HCT116 (cell line): ENCODE results near the gene COX4I2. TPM values are rescaled to one million over a fixed set of nuclear protein-coding genes. Genes with fewer than 3 reads are reported as not detected.

Source experiments
- ATAC-seq: fragments of 200-7000 bp; cut with Tn5 transposase; 2 replicates; pipeline ENCODE4 v1.9.1; 2020; ENCODE audit warnings: mild to moderate bottlenecking, moderate library complexity
- BruUV-seq: library from RNA; stranded (reverse); fragments of 400-500 nt; replicated peaks from 2 replicates; lab custom pipeline; 2021; lab: Mats Ljungman, UMichigan
- CTCF ChIA-PET: fragments of 300-600 bp; sonication (Branson Sonifier 250); formaldehyde crosslinking; loops from one replicate; lab custom pipeline; 2021; ENCODE audit warnings: antibody characterized with exemption; lab: Charles Lee
- POLR2A ChIA-PET: fragments of 300-600, 350-600 bp; sonication (Branson Sonifier 250); formaldehyde crosslinking; loops from one replicate; lab custom pipeline; 2021; ENCODE audit warnings: antibody characterized with exemption; lab: Charles Lee
- RAD21 ChIA-PET, 2 experiments: fragments of 300-600 bp; sonication (Branson Sonifier 250); formaldehyde crosslinking; loops; one replicate each; lab custom pipeline; 2023; ENCODE audit warnings: low total read pairs in 2 of 2; ENCODE audit not compliant: uncharacterized antibody in 2 of 2, unreplicated experiment in 2 of 2, low non-redundant PET in 1 of 2; lab: Charles Lee
- DNase-seq: peaks from one replicate; pipeline ENCODE4 v3.0.0-alpha.2; 2010; ENCODE audit warnings: low read depth, low spot score
- H2AFZ ChIP-seq: fragments of 200-600 bp; shearing (Covaris generic), sonication (generic); 2 replicates; pipeline ENCODE4 v1.6.1; 2017; ENCODE audit warnings: low read depth, mixed run types, mixed read lengths, antibody characterized with exemption, low read length; ENCODE audit not compliant: poor library complexity, severe bottlenecking
- H3K27ac ChIP-seq: 2 replicates; pipeline ENCODE4 v1.5.1; 2012; ENCODE audit warnings: low read depth, low read length
- H3K27me3 ChIP-seq: fragments of 200-600 bp; sonication (generic); 2 replicates; pipeline ENCODE4 v1.6.1; 2016; ENCODE audit warnings: mixed run types, low read length, mixed read lengths; ENCODE audit not compliant: insufficient read depth
- H3K36me3 ChIP-seq, 2 experiments: fragments of 200-500 bp in 1 of 2; fragments of 200-600 bp in 1 of 2; sonication (Bioruptor generic) in 1 of 2; sonication (generic) in 1 of 2; 2 replicates each; pipeline versions ENCODE4 v1.5.1 to v1.6.1; 2014 to 2016; ENCODE audit warnings: low read length in 2 of 2, inconsistent platforms in 1 of 2, mixed read lengths in 1 of 2, mixed run types in 1 of 2; ENCODE audit not compliant: insufficient read depth in 2 of 2, control insufficient read depth in 1 of 2
- H3K4me1 ChIP-seq, 2 experiments: fragments of 200-600 bp in 1 of 2; sonication (generic) in 1 of 2; 2 replicates each; pipeline versions ENCODE4 v1.5.1 to v1.6.1; 2012 to 2017; ENCODE audit warnings: low read length in 2 of 2, inconsistent platforms in 1 of 2, mild to moderate bottlenecking in 1 of 2, mixed read lengths in 1 of 2, mixed run types in 1 of 2, moderate library complexity in 1 of 2; ENCODE audit not compliant: insufficient read depth in 2 of 2, control insufficient read depth in 1 of 2
- H3K4me2 ChIP-seq: fragments of 200-600 bp; sonication (generic); 2 replicates; pipeline ENCODE4 v1.6.1; 2017; ENCODE audit warnings: mixed run types, low read length, mixed read lengths
- H3K4me3 ChIP-seq, 2 experiments: fragments of 200-600 bp in 1 of 2; sonication (generic) in 1 of 2; replicated peaks in 1 of 2; 2 replicates each; pipeline ENCODE4 v1.5.1; 2011 to 2016; ENCODE audit warnings: low read length in 2 of 2, control low read depth in 1 of 2, low read depth in 1 of 2, mild to moderate bottlenecking in 1 of 2, mixed read lengths in 1 of 2, mixed run types in 1 of 2
- H3K79me2 ChIP-seq: fragments of 200-600 bp; sonication (generic); 2 replicates; pipeline ENCODE4 v1.6.1; 2017; ENCODE audit warnings: mild to moderate bottlenecking, mixed run types, low read length, moderate library complexity, mixed read lengths; ENCODE audit not compliant: insufficient read depth
- H3K9ac ChIP-seq: fragments of 200-600 bp; sonication (generic); 2 replicates; pipeline ENCODE4 v1.6.1; 2016; ENCODE audit warnings: low read length, mixed read lengths
- H3K9me2 ChIP-seq: fragments of 200-600 bp; sonication (generic), shearing (Covaris generic); 2 replicates; pipeline ENCODE4 v1.6.1; 2017; ENCODE audit warnings: mixed run types, mild to moderate bottlenecking, moderate library complexity; ENCODE audit not compliant: insufficient read depth
- H3K9me3 ChIP-seq, 2 experiments: fragments of 200-500 bp in 1 of 2; fragments of 200-600 bp in 1 of 2; sonication (Bioruptor generic) in 1 of 2; sonication (generic) in 1 of 2; 2 replicates each; pipeline ENCODE4 v1.6.1; 2014 to 2017; ENCODE audit warnings: low read length in 2 of 2, mixed read lengths in 2 of 2, inconsistent platforms in 1 of 2, low read depth in 1 of 2, mild to moderate bottlenecking in 1 of 2, mixed run types in 1 of 2, moderate library complexity in 1 of 2; ENCODE audit not compliant: control insufficient read depth in 1 of 2, insufficient read depth in 1 of 2
- H4K20me1 ChIP-seq: fragments of 200-600 bp; sonication (generic), shearing (Covaris generic); 2 replicates; pipeline ENCODE4 v1.6.1; 2017; ENCODE audit warnings: mixed run types, mild to moderate bottlenecking, moderate library complexity; ENCODE audit not compliant: insufficient read depth
- ATF3 ChIP-seq: IDR thresholded peaks from 2 replicates; pipeline ENCODE4 v1.6.1; 2012
- CBX3 ChIP-seq: IDR thresholded peaks from 2 replicates; pipeline ENCODE4 v1.6.1; 2012; ENCODE audit warnings: low read depth
- CTCF ChIP-seq, 3 experiments: fragments of 200-600 bp in 1 of 3; sonication (generic) in 1 of 3; IDR thresholded peaks in 2 of 3; conservative IDR thresholded peaks in 1 of 3; 2 replicates each; pipeline ENCODE4 v1.5.1; 2012 to 2017; ENCODE audit warnings: low read depth in 2 of 3, low read length in 2 of 3, antibody characterized with exemption in 1 of 3, borderline replicate concordance in 1 of 3, control low read depth in 1 of 3, mild to moderate bottlenecking in 1 of 3, mixed read lengths in 1 of 3, mixed run types in 1 of 3, moderate library complexity in 1 of 3; ENCODE audit not compliant: insufficient read depth in 1 of 3
- FOSL1 ChIP-seq: IDR thresholded peaks from 2 replicates; pipeline ENCODE4 v1.6.1; 2012; ENCODE audit warnings: low read depth
- MAX ChIP-seq: IDR thresholded peaks from 2 replicates; pipeline ENCODE4 v1.6.1; 2012
- RAD21 ChIP-seq: IDR thresholded peaks from 2 replicates; pipeline ENCODE4 v1.6.1; 2012; ENCODE audit warnings: low read depth, mild to moderate bottlenecking
- SRF ChIP-seq: IDR thresholded peaks from 2 replicates; pipeline ENCODE4 v1.6.1; 2012; ENCODE audit warnings: low read depth
- ZNF274 ChIP-seq: fragments of 200-500 bp; sonication (Bioruptor generic); IDR thresholded peaks from 2 replicates; pipeline ENCODE4 v1.6.1; 2014; ENCODE audit warnings: mild to moderate bottlenecking, low read depth, low read length, inconsistent platforms
- intact Hi-C: fragments of 100-400 bp; cut with micrococcal nuclease; formaldehyde crosslinking; loops from 2 replicates; pipeline ENCODE4 v1.10.0; 2022
- total RNA-seq: library from RNA; stranded (reverse); gene quantifications from one replicate; pipeline ENCODE4 v1.2.1, GENCODE V29; 2021; ENCODE audit not compliant: unreplicated experiment

COX4I2 gene
- total RNA-seq, 1 experiment from 2014 or later: not detected

GRCh38 chr20:31595380-31595653 is 42.4 kb upstream of the COX4I2 start:
- peaks cover 64 to 83% of the 10 kb centered on the region in 2 experiments for H3K4me1 ChIP-seq
- no peak for DNase-seq
- ChIA-PET CTCF (interaction anchor here (1.8 to 2.2 kb wide), 3 partner anchors 26 to 35 kb away, joined by 7 to 13 read pairs (median 8); no protein-coding TSS in a partner anchor), RAD21 (interaction anchor here (1.2 to 1.3 kb wide), 2 partner anchors 9 to 33 kb away, joined by 3 to 4 read pairs; no protein-coding TSS in a partner anchor)
- H3K4me3 ChIP-seq: peak overlapping the region; percentile 51 to 58
- no peak for TF ChIP-seq SRF
- TF ChIP-seq CBX3: no peak
- TF ChIP-seq ATF3: no peak
- no peak for TF ChIP-seq CTCF (IDR thresholded peaks at IDR 0.05 in 2 of 3, conservative IDR thresholded peaks at IDR 0.05 in 1 of 3; ENCODE audit: borderline replicate concordance in 1 of 3, insufficient read depth in 1 of 3, low read depth in 2 of 3, low read length in 2 of 3)
- TF ChIP-seq RAD21: no peak
- TF ChIP-seq ZNF274: no peak
- no peak for TF ChIP-seq FOSL1
- no peak for TF ChIP-seq MAX
- TF ChIP-seq, all 23 proteins: peak for 0
- Histone ChIP-seq H3K27me3 (no peaks in the 10 kb centered on the region), H3K27ac (peak overlapping the region; percentile 98), H3K9me3 (no peaks in the 10 kb centered on the region), H3K9me2 (no peaks in the 10 kb centered on the region), H3K79me2 (peaks cover 22% of the 10 kb centered on the region), H3K36me3 (no peaks in the 10 kb centered on the region), H4K20me1 (no peaks in the 10 kb centered on the region), H3K9ac (peak overlapping the region; percentile 69), H3K4me2 (peak overlapping the region; percentile 81), H2AFZ (no peak overlapping the region)
- intact Hi-C loops: no loop called here
- POLR2A ChIA-PET: interaction anchor here (1.6 to 20.0 kb wide), 3 partner anchors 12 to 29 kb away, joined by 6 to 1106 read pairs (median 101); partner anchors contain the start of gene ID1
- no TSS peak for BruUV-seq
- ATAC-seq: no peak
